Measurements from ENCODE around the gene PAGE2B. TPM values are rescaled to one million over a fixed set of nuclear protein-coding genes. Genes with fewer than 3 reads are reported as not detected.

The PAGE2B gene
- polyA plus RNA-seq, 2 of the 4 experiments (the other 2 are of a cell fraction): not detected

GRCh38 chrX:55028611-55029010 is 46.2 kb upstream of the PAGE2B start:
- ATAC-seq (no peak), FAIRE-seq (no peak), DNase-seq (ENCODE audit: low read depth in 1 of 2, low spot score in 1 of 2) (no peak)
- Histone ChIP-seq H3K27ac (no peak overlapping the region), H3K4me3 (no peak overlapping the region), H3K4me1 (no peaks in the 10 kb centered on the region), H3K9me3 (no peaks in the 10 kb centered on the region), H3K4me2 (no peak overlapping the region)
- POLR2A ChIA-PET: no interaction called here
- CTCF ChIA-PET: no interaction called here
- TF ChIP-seq HDAC2 (IDR thresholded peaks at IDR 0.05) (no peak), NFE2L2 (conservative IDR thresholded peaks at IDR 0.05; ENCODE audit: low read length) (no peak), SREBF2 (IDR thresholded peaks at IDR 0.05) (no peak)

GRCh38 chrX:55029291-55029690 is 45.5 kb upstream of the PAGE2B start:
- DNase-seq (ENCODE audit: low read depth in 1 of 2, low spot score in 1 of 2) (no peak), ATAC-seq (no peak), FAIRE-seq (no peak)
- no peak overlapping the region for H3K4me2 ChIP-seq
- no peaks in the 10 kb centered on the region for H3K9me3 ChIP-seq
- H3K4me1 ChIP-seq: no peaks in the 10 kb centered on the region
- POLR2A ChIA-PET: no interaction called here
- H3K27ac ChIP-seq: no peak overlapping the region
- CTCF ChIA-PET: no interaction called here
- WGBS (ENCODE audit: missing lambda C conversion rate): 11% methylated on average over 2 of the region's 2 CpGs
- TF ChIP-seq TP53 (CRISPR knock-in tag; IDR thresholded peaks at IDR 0.05): no peak
- H3K4me3 ChIP-seq: no peak overlapping the region

- no peak for ATAC-seq
- 38% methylated on average over 7 of the region's 7 CpGs for WGBS (ENCODE audit: missing lambda C conversion rate)
- Histone ChIP-seq H3K4me2 (no peak within 1 kb of the TSS), H3K9me3 (no peaks in the 10 kb centered on the region), H3K27ac (no peak within 1 kb of the TSS), H3K4me1 (no peaks in the 10 kb centered on the region), H3K4me3 (no peak within 1 kb of the TSS)
- CTCF ChIA-PET: no interaction called here
- POLR2A ChIA-PET: no interaction called here
- DNase-seq (ENCODE audit: low read depth in 1 of 2, low spot score in 1 of 2): no peak
- TF ChIP-seq CBX8 (IDR thresholded peaks at IDR 0.05) (no peak), RARB (CRISPR knock-in tag; IDR thresholded peaks at IDR 0.05) (no peak), FOSB (CRISPR knock-in tag; IDR thresholded peaks at IDR 0.05) (no peak), KDM1A (IDR thresholded peaks at IDR 0.05; ENCODE audit: low read depth) (no peak), TFCP2L1 (CRISPR knock-in tag; IDR thresholded peaks at IDR 0.05) (no peak)
- no peak for FAIRE-seq
Measured at GRCh38 chrX:55030271-55031205, 44.3 kb upstream of the PAGE2B start, which contains the start of gene ALAS2. ALAS2 (minus strand) TSS chrX:55030977; CDS start chrX:55026000, 4,977 bp downstream.

- H3K27ac ChIP-seq: no peak overlapping the region
- no peak overlapping the region for H3K4me2 ChIP-seq
- DNase-seq (ENCODE audit: low read depth in 1 of 2, low spot score in 1 of 2): no peak
- H3K4me1 ChIP-seq: no peaks in the 10 kb centered on the region
- 11% methylated on average over 2 of the region's 2 CpGs for WGBS (ENCODE audit: missing lambda C conversion rate)
- TF ChIP-seq RCOR1 (IDR thresholded peaks at IDR 0.05; ENCODE audit: low read depth, low read length) (no peak), ZNF302 (CRISPR knock-in tag; IDR thresholded peaks at IDR 0.05) (no peak), NPAS2 (CRISPR knock-in tag; IDR thresholded peaks at IDR 0.05; ENCODE audit: borderline replicate concordance) (no peak), CTCF (IDR thresholded peaks at IDR 0.05) (no peak), BHLHE40 (IDR thresholded peaks at IDR 0.05; ENCODE audit: low read depth, low read length) (no peak), NR3C1 (IDR thresholded peaks at IDR 0.05) (no peak)
- ChIA-PET POLR2A (no interaction called here), CTCF (no interaction called here)
- no peak for FAIRE-seq
- no peak overlapping the region for H3K4me3 ChIP-seq
- ATAC-seq: no peak
- no peaks in the 10 kb centered on the region for H3K9me3 ChIP-seq
Measured at GRCh38 chrX:55033429-55033828, 41.4 kb upstream of the PAGE2B start.

GRCh38 chrX:55039471-55039870 is 35.4 kb upstream of the PAGE2B start:
- Histone ChIP-seq H3K4me1 (no peaks in the 10 kb centered on the region), H3K4me2 (no peak overlapping the region), H3K27ac (no peak overlapping the region), H3K4me3 (no peak overlapping the region), H3K9me3 (no peaks in the 10 kb centered on the region)
- WGBS (ENCODE audit: missing lambda C conversion rate): 29% methylated on average over 3 of the region's 3 CpGs
- POLR2A ChIA-PET: no interaction called here
- no peak for ATAC-seq
- FAIRE-seq: no peak
- CTCF ChIA-PET: no interaction called here
- TF ChIP-seq RAD21 (conservative IDR thresholded peaks at IDR 0.05 in 1 of 2, IDR thresholded peaks at IDR 0.05 in 1 of 2) (no peak), ZSCAN20 (CRISPR knock-in tag; IDR thresholded peaks at IDR 0.05) (no peak), HES2 (IDR thresholded peaks at IDR 0.05) (no peak), PBX3 (IDR thresholded peaks at IDR 0.05) (no peak), NPAS2 (CRISPR knock-in tag; IDR thresholded peaks at IDR 0.05; ENCODE audit: borderline replicate concordance) (no peak), EHF (CRISPR knock-in tag; IDR thresholded peaks at IDR 0.05) (no peak), ATOH8 (CRISPR knock-in tag; IDR thresholded peaks at IDR 0.05; ENCODE audit: low read depth) (no peak)
- no peak for DNase-seq (ENCODE audit: low read depth in 1 of 2, low spot score in 1 of 2)
